DND-41 (cell line): ENCODE measurements around the gene CLEC20A.

ENCODE experiments used
- ATAC-seq: fragments of 200-7000 bp; cut with Tn5 transposase; 3 replicates; pipeline ENCODE4 v1.9.1; 2021; ENCODE audit warnings: low read depth; ENCODE audit not compliant: insufficient read depth
- DNase-seq: peaks from one replicate; pipeline ENCODE4 v3.0.0-alpha.2; 2020
- H2AFZ ChIP-seq: 2 replicates; pipeline ENCODE4 v1.6.0; 2012; ENCODE audit warnings: low read depth, low read length
- H3K27ac ChIP-seq: 2 replicates; pipeline ENCODE4 v1.5.1; 2012; ENCODE audit warnings: low read length, inconsistent platforms
- H3K27me3 ChIP-seq: fragments of 200-600 bp; sonication (generic); 2 replicates; pipeline ENCODE4 v1.6.0; 2012; ENCODE audit warnings: low read length, mild to moderate bottlenecking, inconsistent platforms; ENCODE audit not compliant: insufficient read depth, poor library complexity
- H3K36me3 ChIP-seq: 2 replicates; pipeline ENCODE4 v1.5.1; 2012; ENCODE audit warnings: low read length, inconsistent platforms; ENCODE audit not compliant: insufficient read depth
- H3K4me1 ChIP-seq: 2 replicates; pipeline ENCODE4 v1.5.1; 2012; ENCODE audit warnings: mild to moderate bottlenecking, low read length; ENCODE audit not compliant: insufficient read depth
- H3K4me2 ChIP-seq: 2 replicates; pipeline ENCODE4 v1.6.0; 2012; ENCODE audit warnings: mild to moderate bottlenecking, moderate library complexity, low read length, inconsistent platforms; ENCODE audit not compliant: insufficient read depth
- H3K4me3 ChIP-seq, 2 experiments: fragments of 200-600 bp in 1 of 2; shearing (Covaris generic) in 1 of 2; 2 replicates each; pipeline ENCODE4 v1.5.1; 2012 to 2016; ENCODE audit warnings: inconsistent platforms in 2 of 2, low read length in 2 of 2, mild to moderate bottlenecking in 2 of 2, low read depth in 1 of 2, moderate library complexity in 1 of 2
- H3K79me2 ChIP-seq: 2 replicates; pipeline ENCODE4 v1.6.0; 2012; ENCODE audit warnings: low read length, inconsistent platforms; ENCODE audit not compliant: insufficient read depth
- H3K9ac ChIP-seq: 2 replicates; pipeline ENCODE4 v1.6.0; 2012; ENCODE audit warnings: low read depth, mild to moderate bottlenecking, inconsistent platforms, low read length, moderate library complexity
- H3K9me3 ChIP-seq: 2 replicates; pipeline ENCODE4 v1.5.1; 2012; ENCODE audit warnings: low read length, moderate library complexity, mild to moderate bottlenecking, inconsistent platforms; ENCODE audit not compliant: insufficient read depth, severe bottlenecking
- H4K20me1 ChIP-seq: 2 replicates; pipeline ENCODE4 v1.6.0; 2012; ENCODE audit warnings: low read length; ENCODE audit not compliant: insufficient read depth
- CTCF ChIP-seq: IDR thresholded peaks from 2 replicates; pipeline ENCODE4 v1.5.1; 2012; ENCODE audit warnings: borderline replicate concordance, low read length, moderate library complexity, mild to moderate bottlenecking; ENCODE audit not compliant: poor library complexity, severe bottlenecking; ENCODE audit errors: extremely low read depth
- EZH2 ChIP-seq: IDR thresholded peaks from 3 replicates; pipeline ENCODE4 v1.6.1; 2012; ENCODE audit warnings: borderline replicate concordance, low read depth, mild to moderate bottlenecking, moderate library complexity, low read length, inconsistent platforms; ENCODE audit not compliant: severe bottlenecking

CLEC20A gene

GRCh38 chr1:178493301-178493741 lies 3.4 kb downstream of the CLEC20A start:
- ATAC-seq (no peak), DNase-seq (no peak)
- Histone ChIP-seq H3K9me3 (no peaks in the 10 kb centered on the region), H3K27me3 (no peaks in the 10 kb centered on the region), H3K79me2 (no peaks in the 10 kb centered on the region), H3K36me3 (no peaks in the 10 kb centered on the region), H2AFZ (no peak overlapping the region), H3K4me3 (no peak overlapping the region), H3K27ac (no peak overlapping the region), H3K9ac (no peak overlapping the region), H4K20me1 (no peaks in the 10 kb centered on the region), H3K4me1 (no peaks in the 10 kb centered on the region), H3K4me2 (no peak overlapping the region)
- no peak for TF ChIP-seq CTCF
- TF ChIP-seq EZH2 = no peak

GRCh38 chr1:178492341-178492740 lies 4.4 kb downstream of the CLEC20A start:
- Histone ChIP-seq H3K27me3 (no peaks in the 10 kb centered on the region), H3K27ac (no peak overlapping the region), H3K9me3 (no peaks in the 10 kb centered on the region), H3K79me2 (no peaks in the 10 kb centered on the region), H3K36me3 (no peaks in the 10 kb centered on the region), H3K4me3 (no peak overlapping the region), H3K9ac (no peak overlapping the region), H3K4me2 (no peak overlapping the region), H4K20me1 (no peaks in the 10 kb centered on the region), H3K4me1 (no peaks in the 10 kb centered on the region), H2AFZ (no peak overlapping the region)
- ATAC-seq (no peak), DNase-seq (no peak)
- TF ChIP-seq CTCF (no peak), EZH2 (no peak)

- Histone ChIP-seq H3K36me3 (no peaks in the 10 kb centered on the region), H3K9me3 (no peaks in the 10 kb centered on the region), H3K4me2 (no peak overlapping the region), H3K9ac (no peak overlapping the region), H3K4me3 (no peak overlapping the region), H3K4me1 (no peaks in the 10 kb centered on the region), H3K79me2 (no peaks in the 10 kb centered on the region), H3K27me3 (no peaks in the 10 kb centered on the region), H4K20me1 (no peaks in the 10 kb centered on the region), H2AFZ (no peak overlapping the region), H3K27ac (no peak overlapping the region)
- ATAC-seq = no peak
- TF ChIP-seq EZH2 (no peak), CTCF (no peak)
- no peak for DNase-seq
Measured at GRCh38 chr1:178491721-178492120, 5.0 kb downstream of the CLEC20A start.

- Histone ChIP-seq H4K20me1 (no peaks in the 10 kb centered on the region), H3K27me3 (no peaks in the 10 kb centered on the region), H3K4me3 (no peak overlapping the region), H2AFZ (no peak overlapping the region), H3K4me1 (no peaks in the 10 kb centered on the region), H3K9ac (no peak overlapping the region), H3K79me2 (no peaks in the 10 kb centered on the region), H3K9me3 (no peaks in the 10 kb centered on the region), H3K36me3 (no peaks in the 10 kb centered on the region), H3K4me2 (no peak overlapping the region), H3K27ac (no peak overlapping the region)
- ATAC-seq (no peak), DNase-seq (no peak)
- TF ChIP-seq EZH2 (no peak), CTCF (no peak)
Measured at GRCh38 chr1:178490967-178491366, 5.8 kb downstream of the CLEC20A start.
